ENCODE results near the gene TCF4. TPM values are rescaled to one million over a fixed set of nuclear protein-coding genes. Genes with fewer than 3 reads are reported as not detected.

The TCF4 gene
- total RNA-seq, 1 experiment from 2014 or later = 93.7 TPM

- no peaks in the 10 kb centered on the region for H3K9me3 Mint-ChIP-seq (ENCODE audit: unreplicated experiment)
- peaks cover 4% of the 10 kb centered on the region; the same call in 1 of the 2 replicates for H3K4me1 ChIP-seq
- BruUV-seq (replicated peaks) = no TSS peak
- intact Hi-C loops (cut with micrococcal nuclease; ENCODE audit: unreplicated experiment) = no loop called here
- TF ChIP-seq CTCF (IDR thresholded peaks at IDR 0.05; ENCODE audit: insufficient read depth in 1 of 2, low read depth in 1 of 2, low read length in 1 of 2, severe bottlenecking in 1 of 2, unreplicated experiment in 1 of 2) = no peak
- no peaks in the 10 kb centered on the region for H3K27me3 ChIP-seq (replicated peaks; ENCODE audit: control insufficient read depth, insufficient read depth, low read length)
- ChIA-PET POLR2A (no interaction called here), CTCF (no interaction called here)
- H3K9me3 ChIP-seq = no peaks in the 10 kb centered on the region
- H3K27ac Mint-ChIP-seq (ENCODE audit: unreplicated experiment) = no peak overlapping the region
- DNase-seq = no peak
- H3K36me3 ChIP-seq (ENCODE audit: control insufficient read depth, insufficient read depth, low read length) = no peaks in the 10 kb centered on the region
- peaks cover 51% of the 10 kb centered on the region for H3K36me3 Mint-ChIP-seq (ENCODE audit: insufficient read depth, unreplicated experiment)
- H3K4me3 ChIP-seq (ENCODE audit: low read depth, low read length) = no peak overlapping the region
- no peak overlapping the region for H3K4me3 Mint-ChIP-seq (ENCODE audit: unreplicated experiment)
- no peaks in the 10 kb centered on the region for H3K27me3 Mint-ChIP-seq (ENCODE audit: insufficient read depth, unreplicated experiment)
- H3K4me1 Mint-ChIP-seq (ENCODE audit: low read depth, unreplicated experiment) = peaks cover 18% of the 10 kb centered on the region
Observed at GRCh38 chr18:55240978-55241377, 347.0 kb downstream of the TCF4 start.

- no peaks in the 10 kb centered on the region for H3K9me3 Mint-ChIP-seq (ENCODE audit: unreplicated experiment)
- no peak overlapping the region for H3K4me3 ChIP-seq (ENCODE audit: low read depth, low read length)
- no peaks in the 10 kb centered on the region for H3K27me3 ChIP-seq (replicated peaks; ENCODE audit: control insufficient read depth, insufficient read depth, low read length)
- no peaks in the 10 kb centered on the region for H3K27me3 Mint-ChIP-seq (ENCODE audit: insufficient read depth, unreplicated experiment)
- H3K4me1 ChIP-seq = peaks cover 9% of the 10 kb centered on the region; the same call in 1 of the 2 replicates
- H3K4me3 Mint-ChIP-seq (ENCODE audit: unreplicated experiment) = no peak overlapping the region
- H3K36me3 ChIP-seq (ENCODE audit: control insufficient read depth, insufficient read depth, low read length) = no peaks in the 10 kb centered on the region
- H3K9me3 ChIP-seq = no peaks in the 10 kb centered on the region
- intact Hi-C loops (cut with micrococcal nuclease; ENCODE audit: unreplicated experiment) = loop anchor here (5.0 to 10.0 kb wide), 3 partner anchors 83 to 1338 kb away; no protein-coding TSS in a partner anchor
- peaks cover 44% of the 10 kb centered on the region for H3K36me3 Mint-ChIP-seq (ENCODE audit: insufficient read depth, unreplicated experiment)
- TF ChIP-seq CTCF (IDR thresholded peaks at IDR 0.05; ENCODE audit: insufficient read depth in 1 of 2, low read depth in 1 of 2, low read length in 1 of 2, severe bottlenecking in 1 of 2, unreplicated experiment in 1 of 2) = no peak
- H3K27ac Mint-ChIP-seq (ENCODE audit: unreplicated experiment) = no peak overlapping the region
- H3K4me1 Mint-ChIP-seq (ENCODE audit: low read depth, unreplicated experiment) = peaks cover 11% of the 10 kb centered on the region
- no peak for DNase-seq
- ChIA-PET CTCF (no interaction called here), POLR2A (no interaction called here)
- BruUV-seq (replicated peaks) = no TSS peak
Observed at GRCh38 chr18:55239740-55240139, 348.3 kb downstream of the TCF4 start.

- TF ChIP-seq CTCF (IDR thresholded peaks at IDR 0.05; ENCODE audit: insufficient read depth in 1 of 2, low read depth in 1 of 2, low read length in 1 of 2, severe bottlenecking in 1 of 2, unreplicated experiment in 1 of 2) = no peak
- no peak overlapping the region for H3K4me3 Mint-ChIP-seq (ENCODE audit: unreplicated experiment)
- no peak overlapping the region for H3K4me3 ChIP-seq (ENCODE audit: low read depth, low read length)
- H3K27me3 ChIP-seq (replicated peaks; ENCODE audit: control insufficient read depth, insufficient read depth, low read length) = no peaks in the 10 kb centered on the region
- peaks cover 9% of the 10 kb centered on the region; the same call in 1 of the 2 replicates for H3K4me1 ChIP-seq
- BruUV-seq (replicated peaks) = no TSS peak
- H3K36me3 ChIP-seq (ENCODE audit: control insufficient read depth, insufficient read depth, low read length) = no peaks in the 10 kb centered on the region
- H3K27ac Mint-ChIP-seq (ENCODE audit: unreplicated experiment) = no peak overlapping the region
- peaks cover 40% of the 10 kb centered on the region for H3K36me3 Mint-ChIP-seq (ENCODE audit: insufficient read depth, unreplicated experiment)
- peaks cover 6% of the 10 kb centered on the region for H3K4me1 Mint-ChIP-seq (ENCODE audit: low read depth, unreplicated experiment)
- POLR2A ChIA-PET = no interaction called here
- H3K9me3 Mint-ChIP-seq (ENCODE audit: unreplicated experiment) = no peaks in the 10 kb centered on the region
- no peaks in the 10 kb centered on the region for H3K27me3 Mint-ChIP-seq (ENCODE audit: insufficient read depth, unreplicated experiment)
- CTCF ChIA-PET = no interaction called here
- no peak for DNase-seq
- intact Hi-C loops (cut with micrococcal nuclease; ENCODE audit: unreplicated experiment) = loop anchor here (5.0 to 10.0 kb wide), 3 partner anchors 85 to 1340 kb away; no protein-coding TSS in a partner anchor
- H3K9me3 ChIP-seq = no peaks in the 10 kb centered on the region
Observed at GRCh38 chr18:55237660-55238059, 350.3 kb downstream of the TCF4 start.

All from Caco-2 (cell line).